IMR-90 (cell line): Measurements from ENCODE around the gene CRBN. TPM values are rescaled to one million over a fixed set of nuclear protein-coding genes. Genes with fewer than 3 reads are reported as not detected.

Source experiments
- ATAC-seq: fragments of 200-7000 bp; cut with Tn5 transposase; 2 replicates; pipeline ENCODE4 v1.9.1; 2020; ENCODE audit warnings: low read depth, mild to moderate bottlenecking, moderate library complexity
- BruUV-seq: library from RNA; stranded (reverse); fragments of 400-500 nt; replicated peaks from 2 replicates; lab custom pipeline; 2021; lab: Mats Ljungman, UMichigan
- CTCF ChIA-PET: fragments of 300-600 bp; formaldehyde crosslinking; extraction: SDS; loops from one replicate; lab custom pipeline; 2021; ENCODE audit warnings: antibody characterized with exemption; lab: Yijun Ruan, JAX
- POLR2A ChIA-PET: fragments of 300-600 bp; sonication (Branson Sonifier 250); formaldehyde crosslinking; loops from one replicate; lab custom pipeline; 2022; ENCODE audit warnings: antibody characterized with exemption; ENCODE audit not compliant: unreplicated experiment; lab: Charles Lee
- DNase-seq: peaks from one replicate; pipeline ENCODE4 v3.0.0; 2013
- H2AFZ ChIP-seq: replicated peaks from 2 replicates; pipeline ENCODE3; 2013; ENCODE audit warnings: low read length, mild to moderate bottlenecking; ENCODE audit not compliant: poor library complexity
- H2AK5ac ChIP-seq: 2 replicates; pipeline ENCODE4 v1.6.1; 2013; ENCODE audit warnings: low read depth, low read length, inconsistent platforms
- H2AK9ac ChIP-seq: replicated peaks from 2 replicates; pipeline ENCODE3; 2013; ENCODE audit warnings: mild to moderate bottlenecking, low read depth, low read length, moderate library complexity; ENCODE audit not compliant: poor library complexity
- H2BK120ac ChIP-seq: 2 replicates; pipeline ENCODE4 v1.6.1; 2013; ENCODE audit warnings: low read depth, low read length, inconsistent platforms
- H2BK15ac ChIP-seq: 3 replicates; pipeline ENCODE4 v1.6.1; 2013; ENCODE audit warnings: low read depth, low read length, inconsistent platforms
- H2BK20ac ChIP-seq: 2 replicates; pipeline ENCODE4 v1.6.1; 2013; ENCODE audit warnings: low read depth, mild to moderate bottlenecking, inconsistent platforms, low read length, moderate library complexity
- H2BK5ac ChIP-seq: 2 replicates; pipeline ENCODE4 v1.6.1; 2013; ENCODE audit warnings: mild to moderate bottlenecking, low read depth, low read length, inconsistent platforms; ENCODE audit not compliant: poor library complexity, severe bottlenecking
- H3K14ac ChIP-seq: replicated peaks from 2 replicates; pipeline ENCODE4 v1.6.1; 2013; ENCODE audit warnings: low read depth, low read length, inconsistent platforms
- H3K18ac ChIP-seq: 2 replicates; pipeline ENCODE4 v1.6.1; 2013; ENCODE audit warnings: low read depth, low read length, control low read depth
- H3K23ac ChIP-seq: 2 replicates; pipeline ENCODE4 v1.6.1; 2013; ENCODE audit warnings: low read depth, low read length, inconsistent platforms
- H3K27ac ChIP-seq: 2 replicates; pipeline ENCODE4 v1.5.1; 2013; ENCODE audit warnings: mild to moderate bottlenecking, control low read depth, low read length; ENCODE audit not compliant: insufficient read depth
- H3K27me3 ChIP-seq: 2 replicates; pipeline ENCODE4 v1.6.1; 2013; ENCODE audit warnings: low read length; ENCODE audit not compliant: control insufficient read depth, insufficient read depth
- H3K36me3 ChIP-seq: 2 replicates; pipeline ENCODE4 v1.6.1; 2013; ENCODE audit warnings: low read length, mixed read lengths; ENCODE audit not compliant: control insufficient read depth, insufficient read depth
- H3K4ac ChIP-seq: 2 replicates; pipeline ENCODE4 v1.6.1; 2013; ENCODE audit warnings: low read depth, low read length, inconsistent platforms
- H3K4me1 ChIP-seq: 2 replicates; pipeline ENCODE4 v1.6.1; 2013; ENCODE audit warnings: low read length, mixed read lengths; ENCODE audit not compliant: control insufficient read depth, insufficient read depth
- H3K4me2 ChIP-seq: 2 replicates; pipeline ENCODE4 v1.6.1; 2013; ENCODE audit warnings: low read depth, mild to moderate bottlenecking, control low read depth, low read length, moderate library complexity
- H3K4me3 ChIP-seq: 2 replicates; pipeline ENCODE4 v1.5.1; 2013; ENCODE audit warnings: low read depth, mild to moderate bottlenecking, control low read depth, low read length, moderate library complexity; ENCODE audit not compliant: insufficient read depth
- H3K56ac ChIP-seq: 2 replicates; pipeline ENCODE4 v1.6.1; 2013; ENCODE audit warnings: low read length, inconsistent platforms; ENCODE audit not compliant: insufficient read depth; ENCODE audit errors: extremely low read depth
- H3K79me1 ChIP-seq, 2 experiments: 2 replicates each; pipeline ENCODE4 v1.6.1; 2013; ENCODE audit warnings: low read length in 2 of 2, inconsistent platforms in 1 of 2, low read depth in 1 of 2
- H3K9ac ChIP-seq: 2 replicates; pipeline ENCODE4 v1.6.1; 2013; ENCODE audit warnings: low read depth, low read length, control low read depth
- H3K9me1 ChIP-seq: 2 replicates; pipeline ENCODE4 v1.6.1; 2013; ENCODE audit warnings: low read length, inconsistent platforms; ENCODE audit not compliant: insufficient read depth
- H3K9me3 ChIP-seq: 2 replicates; pipeline ENCODE4 v1.6.1; 2013; ENCODE audit warnings: low read length; ENCODE audit not compliant: control insufficient read depth, insufficient read depth
- H4K20me1 ChIP-seq: 2 replicates; pipeline ENCODE4 v1.6.1; 2013; ENCODE audit warnings: low read length, inconsistent platforms; ENCODE audit not compliant: insufficient read depth
- H4K5ac ChIP-seq: 2 replicates; pipeline ENCODE4 v1.6.1; 2013; ENCODE audit warnings: mild to moderate bottlenecking, low read depth, low read length, control low read depth
- H4K8ac ChIP-seq, 2 experiments: 2 replicates each; pipeline ENCODE4 v1.6.1; 2013; ENCODE audit warnings: low read depth in 2 of 2, low read length in 2 of 2, control low read depth in 1 of 2, inconsistent platforms in 1 of 2
- H4K91ac ChIP-seq: 2 replicates; pipeline ENCODE4 v1.6.1; 2013; ENCODE audit warnings: low read depth, low read length, inconsistent platforms; ENCODE audit not compliant: insufficient read depth
- CEBPB ChIP-seq: IDR thresholded peaks from 2 replicates; pipeline ENCODE4 v1.6.1; 2012; ENCODE audit warnings: low read depth, low read length, improper control_type of control experiment
- NFE2L2 ChIP-seq: fragments of 150-350 bp; IDR thresholded peaks from 2 replicates; pipeline ENCODE4 v1.6.1; 2016; ENCODE audit warnings: low read depth, mild to moderate bottlenecking, low read length
- RCOR1 ChIP-seq: IDR thresholded peaks from 2 replicates; pipeline ENCODE4 v1.6.1; 2012; ENCODE audit warnings: mild to moderate bottlenecking, low read length, improper control_type of control experiment; ENCODE audit not compliant: insufficient replicate concordance
- WGBS, 2 experiments: methylation state at CpG; one replicate each; pipeline versions ENCODE4 v1.1.5 to v1.1.7; 2013; ENCODE audit warnings: missing lambda C conversion rate in 2 of 2; ENCODE audit not compliant: insufficient read length in 1 of 2; ENCODE audit errors: extremely low coverage in 2 of 2; 5-methylcytosine and 5-hydroxymethylcytosine counted together
- dilution Hi-C: fragments of 300-500 bp; cut with HindIII; formaldehyde crosslinking; loops from one replicate; pipeline ENCODE4 v1.14.3; 2018; ENCODE audit warnings: low sequenced_read_pairs; ENCODE audit not compliant: unreplicated experiment
- in situ Hi-C: fragments of 300-500 bp; cut with MboI; formaldehyde crosslinking; loops from 3 replicates; pipeline ENCODE4 v1.14.3; 2019; ENCODE audit warnings: low sequenced_read_pairs, inconsistent platforms, mixed read lengths
- intact Hi-C: fragments of 100-400 bp; cut with micrococcal nuclease; formaldehyde crosslinking; loops from 2 replicates; pipeline ENCODE4 v1.10.0; 2022
- polyA plus RNA-seq, 3 experiments: library from polyadenylated mRNA; depleted of rRNA; stranded (reverse); fragments of >200 nt; gene quantifications; 2 replicates each; pipeline ENCODE4 v1.2.3, GENCODE V29; 2012; ENCODE audit warnings: low replicate concordance in 1 of 3
- total RNA-seq: library from RNA; depleted of rRNA; stranded (reverse); fragments of >200 nt; gene quantifications from 2 replicates; pipeline ENCODE4 v1.2.3, GENCODE V29; 2012

The CRBN gene
- total and polyA plus RNA-seq, 2 of the 4 experiments (the other 2 are of a cell fraction): 21.8 to 33.9 TPM

GRCh38 chr3:3134750-3135448 is 44.6 kb downstream of the CRBN start:
- H3K18ac ChIP-seq: no peak overlapping the region
- peaks cover 15% of the 10 kb centered on the region for H4K20me1 ChIP-seq
- dilution Hi-C loops: no loop called here
- H4K91ac ChIP-seq: no peak overlapping the region
- H2BK5ac ChIP-seq: no peak overlapping the region
- H3K36me3 ChIP-seq: peaks cover 12% of the 10 kb centered on the region
- intact Hi-C loops: loop anchor here (2.0 kb wide), 1 partner anchor 14 kb away; no protein-coding TSS in a partner anchor
- no peak overlapping the region for H2AK9ac ChIP-seq
- TF ChIP-seq RCOR1 (no peak), CEBPB (peak; percentile 33; the same call in 1 of the 2 replicates), NFE2L2 (no peak)
- no peak overlapping the region for H3K4me2 ChIP-seq
- no peak overlapping the region for H4K5ac ChIP-seq
- in situ Hi-C loops: no loop called here
- no peaks in the 10 kb centered on the region for H3K27me3 ChIP-seq
- H3K9me1 ChIP-seq: peaks cover 4% of the 10 kb centered on the region; the same call in 1 of the 2 replicates
- ATAC-seq: peak; percentile 85
- H2AK5ac ChIP-seq: no peak overlapping the region
- H3K27ac ChIP-seq: no peak overlapping the region
- no peak overlapping the region for H3K14ac ChIP-seq
- no peak overlapping the region for H2BK20ac ChIP-seq
- no peak overlapping the region for H2BK120ac ChIP-seq
- H3K23ac ChIP-seq: no peak overlapping the region
- BruUV-seq: no TSS peak
- no peak overlapping the region for H2BK15ac ChIP-seq
- H3K9ac ChIP-seq: no peak overlapping the region
- peak; percentile 60 for DNase-seq
- H3K4me1 ChIP-seq: no peaks in the 10 kb centered on the region; the same call in 1 of the 2 replicates
- ChIA-PET CTCF (interaction anchor here (1.0 kb wide), 1 partner anchor 24 kb away, joined by 4 read pairs; no protein-coding TSS in a partner anchor), POLR2A (no interaction called here)
- H3K9me3 ChIP-seq: no peaks in the 10 kb centered on the region
- H3K56ac ChIP-seq: no peak overlapping the region
- H4K8ac ChIP-seq: no peak overlapping the region
- 100% methylated on average over 1 of the region's 4 CpGs; no CpG with 5 or more reads in 1 of the 2 experiments for WGBS, 2 experiments
- no peak overlapping the region for H3K4ac ChIP-seq
- no peak overlapping the region for H3K4me3 ChIP-seq
- H3K79me1 ChIP-seq: peaks cover 9 to 19% of the 10 kb centered on the region in 2 experiments
- no peak overlapping the region for H2AFZ ChIP-seq
